Upper lobe of left lung (tissue), 4 donors: Measurements from ENCODE around the gene LACTBL1.

Experiments
- EP300 ChIP-seq, 4 donors: sonication (generic); formaldehyde crosslinking; IDR thresholded peaks; one replicate each; pipeline ENCODE4 v1.5.1; 2017; ENCODE audit warnings: antibody characterized with exemption in 4 of 4, control low read depth in 2 of 4
- POLR2A ChIP-seq, 4 donors: fragments of 450-650 bp; IDR thresholded peaks; one replicate each; pipeline ENCODE4 v1.5.1; 2016 to 2017; ENCODE audit warnings: antibody characterized with exemption in 4 of 4, mild to moderate bottlenecking in 2 of 4
- POLR2AphosphoS5 ChIP-seq, 2 donors: sonication (generic); formaldehyde crosslinking; IDR thresholded peaks; one replicate each; pipeline ENCODE4 v1.5.1; 2017; ENCODE audit warnings: antibody characterized with exemption in 2 of 2
- TF ChIP-seq, protein P1 (sequence below), 6 experiments: fragments of 450-650 bp in 4 of 6; fragments of 200-600 bp in 2 of 6; sonication (generic) in 2 of 6; IDR thresholded peaks; one replicate each; pipeline ENCODE4 v1.5.1; 2016 to 2019; ENCODE audit warnings: antibody characterized with exemption in 6 of 6

- TF ChIP-seq POLR2A (IDR thresholded peaks at IDR 0.05) (no peak), EP300 (IDR thresholded peaks at IDR 0.05) (no peak), POLR2AphosphoS5 (IDR thresholded peaks at IDR 0.05) (no peak)
- TF ChIP-seq, protein P1, sequence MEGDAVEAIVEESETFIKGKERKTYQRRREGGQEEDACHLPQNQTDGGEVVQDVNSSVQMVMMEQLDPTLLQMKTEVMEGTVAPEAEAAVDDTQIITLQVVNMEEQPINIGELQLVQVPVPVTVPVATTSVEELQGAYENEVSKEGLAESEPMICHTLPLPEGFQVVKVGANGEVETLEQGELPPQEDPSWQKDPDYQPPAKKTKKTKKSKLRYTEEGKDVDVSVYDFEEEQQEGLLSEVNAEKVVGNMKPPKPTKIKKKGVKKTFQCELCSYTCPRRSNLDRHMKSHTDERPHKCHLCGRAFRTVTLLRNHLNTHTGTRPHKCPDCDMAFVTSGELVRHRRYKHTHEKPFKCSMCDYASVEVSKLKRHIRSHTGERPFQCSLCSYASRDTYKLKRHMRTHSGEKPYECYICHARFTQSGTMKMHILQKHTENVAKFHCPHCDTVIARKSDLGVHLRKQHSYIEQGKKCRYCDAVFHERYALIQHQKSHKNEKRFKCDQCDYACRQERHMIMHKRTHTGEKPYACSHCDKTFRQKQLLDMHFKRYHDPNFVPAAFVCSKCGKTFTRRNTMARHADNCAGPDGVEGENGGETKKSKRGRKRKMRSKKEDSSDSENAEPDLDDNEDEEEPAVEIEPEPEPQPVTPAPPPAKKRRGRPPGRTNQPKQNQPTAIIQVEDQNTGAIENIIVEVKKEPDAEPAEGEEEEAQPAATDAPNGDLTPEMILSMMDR (IDR thresholded peaks at IDR 0.05), result no peak
Measured at GRCh38 chr1:22971611-22972405, 858 bp downstream of the LACTBL1 start.
